Naive thymus-derived CD4-positive, alpha-beta T cell (primary cell): Measurements from ENCODE around the gene ACADM. TPM values are rescaled to one million over a fixed set of nuclear protein-coding genes. Genes with fewer than 3 reads are reported as not detected.

Experiments
- polyA plus RNA-seq, 2 donors: library from polyadenylated mRNA; unstranded; fragments of 300-500 nt; fragmentation: Illumina TruSeq; gene quantifications; one replicate each; pipeline ENCODE4 v1.2.3, GENCODE V29; 2021
- total RNA-seq, 6 experiments: library from RNA in 5 of 6; stranded (reverse) in 5 of 6; gene quantifications; 1 replicate in 5 of 6; 2 replicates in 1 of 6; pipeline ENCODE4 v1.2.3 and lab custom pipeline; 2021 to 2026

The ACADM gene
- total and polyA plus RNA-seq, 7 experiments from 2014 or later, result 11.1 to 67.0 (median 34.9) TPM

Other genes starting within 250 kb of the ACADM start
- 1 to 10 TPM in 2 of 5 experiments, under 1 TPM in 1, not detected in 2; 0.96 to 6.0 (median 5.0) TPM for gene SLC44A5, start 113.6 kb upstream of the ACADM start, total RNA-seq
- gene SLC44A5, start 113.6 kb upstream of the ACADM start, polyA plus RNA-seq, result under 1 TPM in 1 of 2 donors, not detected in 1; 0.92 TPM
- gene RABGGTB, start 61.5 kb downstream of the ACADM start, total RNA-seq, result 100 to 1,000 TPM in 3 of 5 experiments, 10 to 100 TPM in 2; 89.7 to 140 (median 101) TPM
- gene RABGGTB, start 61.5 kb downstream of the ACADM start, polyA plus RNA-seq, result 10 to 100 TPM; 10.1 to 12.1 TPM
- 1 to 10 TPM in 1 of 5 experiments, under 1 TPM in 4; 0.42 to 1.1 (median 0.49) TPM for gene MSH4, start 72.2 kb downstream of the ACADM start, total RNA-seq
- not detected for gene MSH4, start 72.2 kb downstream of the ACADM start, polyA plus RNA-seq
- not detected for gene ASB17, start 207.7 kb downstream of the ACADM start, total RNA-seq
- not detected for gene ASB17, start 207.7 kb downstream of the ACADM start, polyA plus RNA-seq